Transverse colon (tissue), 4 donors: ENCODE results near the gene HSPA1B. TPM values are rescaled to one million over a fixed set of nuclear protein-coding genes. Genes with fewer than 3 reads are reported as not detected.
"Not testable (repeated sequence)": the region's sequence is repeated elsewhere in the genome, so short reads cannot be mapped to it uniquely, and the experiment has no call there.

ENCODE experiments used
- DNase-seq: peaks from one replicate; pipeline ENCODE4 v3.0.0-alpha.2; 2019
- H3K27ac ChIP-seq, 4 donors: fragments of 200-600 bp; sonication (generic); 2 replicates each; pipeline ENCODE4 v1.5.1; 2016 to 2018; ENCODE audit warnings: inconsistent platforms in 4 of 4
- H3K27me3 ChIP-seq: fragments of 200-600 bp; sonication (generic); 2 replicates; pipeline ENCODE4 v1.5.1; 2017; ENCODE audit warnings: inconsistent platforms
- H3K36me3 ChIP-seq, 4 donors: fragments of 200-600 bp; sonication (generic); 2 replicates each; pipeline ENCODE4 v1.5.1; 2017 to 2019; ENCODE audit warnings: inconsistent platforms in 4 of 4
- H3K4me1 ChIP-seq, 4 donors: fragments of 200-600 bp; sonication (generic); 2 replicates each; pipeline ENCODE4 v1.5.1; 2017 to 2020; ENCODE audit warnings: inconsistent platforms in 4 of 4
- H3K4me3 ChIP-seq, 4 donors: fragments of 200-600 bp; sonication (generic); 1 replicate in 1 of 4; 2 replicates in 3 of 4; pipeline versions ENCODE4 v1.5.1 to v1.6.1; 2017 to 2019; ENCODE audit warnings: inconsistent platforms in 4 of 4
- H3K9me3 ChIP-seq, 2 donors: fragments of 200-600 bp; sonication (generic); 2 replicates each; pipeline ENCODE4 v1.5.1; 2017 to 2019; ENCODE audit warnings: inconsistent platforms in 2 of 2
- CTCF ChIP-seq, 5 experiments: fragments of 200-600 bp in 3 of 5; fragments of 450-650 bp in 2 of 5; sonication (generic) in 3 of 5; IDR thresholded peaks; 1 replicate in 2 of 5; 2 replicates in 3 of 5; pipeline ENCODE4 v1.5.1; 2016 to 2017; ENCODE audit warnings: antibody characterized with exemption in 5 of 5, inconsistent platforms in 3 of 5, mild to moderate bottlenecking in 2 of 5, moderate library complexity in 1 of 5
- EP300 ChIP-seq: sonication (generic); formaldehyde crosslinking; IDR thresholded peaks from one replicate; pipeline ENCODE4 v1.6.1; 2017; ENCODE audit warnings: antibody characterized with exemption, low read depth
- POLR2A ChIP-seq: fragments of 450-650 bp; IDR thresholded peaks from one replicate; pipeline ENCODE4 v1.6.1; 2016; ENCODE audit warnings: antibody characterized with exemption, mild to moderate bottlenecking, moderate library complexity
- POLR2AphosphoS5 ChIP-seq, 3 donors: sonication (generic); formaldehyde crosslinking; IDR thresholded peaks; one replicate each; pipeline ENCODE4 v1.6.1; 2016; ENCODE audit warnings: antibody characterized with exemption in 3 of 3
- WGBS, 2 donors: methylation state at CpG; one replicate each; pipeline ENCODE4 v1.1.5; 2018; ENCODE audit warnings: low coverage in 1 of 2; 5-methylcytosine and 5-hydroxymethylcytosine counted together
- in situ Hi-C, 4 donors: fragments of 200-750 bp; cut with MboI; loops; one replicate each; pipeline versions ENCODE4 v1.15.0 to v1.15.1; 2017; ENCODE audit warnings: low sequenced_read_pairs in 3 of 4, low pct_ligation_motif_present in 1 of 4, low pct_unique_long_range_greater_than_20kb in 1 of 4
- intact Hi-C: fragments of 100-400 bp; cut with DNase I; formaldehyde crosslinking; loops from one replicate; pipeline ENCODE4 v1.15.1; 2023; ENCODE audit warnings: low total_unique reads
- total RNA-seq, 4 donors: library from RNA; depleted of rRNA; stranded (reverse); fragments of >200 nt; gene quantifications; one replicate each; pipeline ENCODE4 v1.1.0, GENCODE V29; 2016

The HSPA1B gene
- total RNA-seq, 4 donors from 2014 or later: 104 to 471 (median 278) TPM

DNA sequence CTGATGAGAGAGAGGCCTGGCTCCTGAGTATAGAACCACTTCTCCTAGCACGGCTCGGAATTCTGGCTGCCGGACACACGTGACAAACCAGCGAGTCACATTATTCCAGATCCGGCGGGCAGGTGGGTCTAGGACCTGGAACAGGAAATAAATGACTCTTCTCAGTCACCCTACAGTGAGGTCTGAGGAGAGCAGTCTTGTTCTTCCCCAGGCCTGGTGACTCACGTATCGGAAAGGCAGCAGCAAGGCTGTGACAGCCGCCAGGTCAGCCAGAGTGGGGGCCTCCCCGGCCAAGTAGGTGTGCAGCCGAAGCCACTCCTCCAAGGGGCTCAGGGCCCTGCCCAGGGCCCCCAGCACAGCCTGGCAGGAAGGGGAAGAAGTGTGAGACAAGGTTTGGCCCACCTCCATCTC, 34.8 kb upstream of the HSPA1B start:
- TF ChIP-seq CTCF (IDR thresholded peaks at IDR 0.05) (no peak), POLR2A (no peak), EP300 (no peak), POLR2AphosphoS5 (IDR thresholded peaks at IDR 0.05) (no peak)
- H3K27me3 ChIP-seq: no peaks in the 10 kb centered on the region
- in situ Hi-C loops: no loop called here
- H3K36me3 ChIP-seq: peaks cover 0 to 7% (median 3%) of the 10 kb centered on the region in 4 donors
- 92% methylated on average over 11 of the region's 12 CpGs; no CpG with 5 or more reads in 1 of the 2 donors for WGBS, 2 donors
- no peak for DNase-seq
- no peak overlapping the region for H3K4me3 ChIP-seq
- intact Hi-C loops: no loop called here
- H3K9me3 ChIP-seq: no peaks in the 10 kb centered on the region
- no peak overlapping the region for H3K27ac ChIP-seq
- H3K4me1 ChIP-seq: peaks cover 12 to 19% (median 15%) of the 10 kb centered on the region in 4 donors

GRCh38 chr6:31793927-31794245, 33.7 kb upstream of the HSPA1B start:
- intact Hi-C loops, DNase-seq, H3K36me3 ChIP-seq, H3K27me3 ChIP-seq, H3K9me3 ChIP-seq, H3K4me3 ChIP-seq, in situ Hi-C loops: not testable (repeated sequence)
- 84% methylated on average over 6 of the region's 6 CpGs; no CpG with 5 or more reads in 1 of the 2 donors for WGBS, 2 donors
- peak overlapping the region; percentile 93 to 97 (median 95) for H3K27ac ChIP-seq
- H3K4me1 ChIP-seq: peaks cover 12 to 19% (median 15%) of the 10 kb centered on the region in 4 donors

GRCh38 chr6:31794294-31794865, 33.2 kb upstream of the HSPA1B start:
- 9 to 20% methylated on average over 1 to 7 of the region's 7 CpGs for WGBS, 2 donors
- H3K4me1 ChIP-seq: peaks cover 12 to 19% (median 15%) of the 10 kb centered on the region in 4 donors
- in situ Hi-C loops (no loop called here), intact Hi-C loops (no loop called here)
- no peak for DNase-seq
- H3K27ac ChIP-seq: peak overlapping the region; percentile 93 to 97 (median 95)
- peaks cover 0 to 7% (median 3%) of the 10 kb centered on the region in 4 donors for H3K36me3 ChIP-seq
- peak overlapping the region; percentile 70 to 99 (median 89) for H3K4me3 ChIP-seq
- H3K9me3 ChIP-seq: no peaks in the 10 kb centered on the region
- TF ChIP-seq POLR2AphosphoS5 (IDR thresholded peaks at IDR 0.05) (no peak), EP300 (no peak), POLR2A (no peak), CTCF (IDR thresholded peaks at IDR 0.05) (no peak)
- H3K27me3 ChIP-seq: no peaks in the 10 kb centered on the region

DNA sequence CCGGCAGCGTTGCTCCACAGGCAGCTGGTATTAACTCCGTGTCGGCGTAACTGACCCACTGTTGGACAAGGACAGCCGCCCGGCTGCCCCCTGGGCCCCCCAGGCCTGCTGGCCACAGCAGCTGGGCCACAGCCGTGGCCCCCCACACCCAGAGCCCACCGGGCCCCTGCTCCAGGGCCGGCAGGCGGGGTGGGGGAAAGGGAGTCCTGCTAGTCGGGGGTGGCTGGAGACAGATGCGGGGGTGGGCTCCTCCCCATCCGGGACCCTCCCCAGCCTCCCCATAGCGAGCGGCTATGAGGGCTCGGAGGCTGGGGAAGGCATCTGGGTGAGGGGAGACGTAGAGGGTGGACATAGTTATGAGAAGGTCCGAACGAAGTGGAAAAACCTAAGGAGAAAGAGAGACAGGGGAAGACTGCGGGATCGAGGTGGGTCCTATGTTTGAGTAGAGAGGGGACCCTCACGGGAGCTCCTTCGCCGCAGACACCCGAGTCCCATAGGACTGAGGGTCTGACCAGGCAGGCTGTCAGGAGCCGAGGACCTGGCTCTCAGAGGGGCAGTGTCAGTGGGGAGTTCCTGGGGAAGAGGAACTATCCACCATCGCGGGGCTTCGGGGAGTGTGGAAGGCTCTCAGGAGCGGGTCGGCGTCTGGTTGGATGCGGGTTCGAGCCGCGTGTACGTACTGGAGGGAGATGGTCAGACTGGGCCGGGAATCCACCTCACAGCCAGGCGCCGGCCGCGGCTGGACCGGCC, 32.5 kb upstream of the HSPA1B start:
- peaks cover 12 to 19% (median 15%) of the 10 kb centered on the region in 4 donors for H3K4me1 ChIP-seq
- TF ChIP-seq CTCF (IDR thresholded peaks at IDR 0.05): no peak
- WGBS, 2 donors: 0 to 1% methylated on average over 3 to 44 of the region's 44 CpGs
- peaks cover 0 to 7% (median 3%) of the 10 kb centered on the region in 4 donors for H3K36me3 ChIP-seq
- peak overlapping the region; percentile 70 to 99 (median 89) for H3K4me3 ChIP-seq
- in situ Hi-C loops: no loop called here
- H3K27ac ChIP-seq: peak overlapping the region; percentile 93 to 97 (median 95)
- intact Hi-C loops: no loop called here
- H3K27me3 ChIP-seq: no peaks in the 10 kb centered on the region
- no peaks in the 10 kb centered on the region for H3K9me3 ChIP-seq
- DNase-seq: no peak
